ENCODE measurements around the gene INSRR. TPM values are rescaled to one million over a fixed set of nuclear protein-coding genes. Genes with fewer than 3 reads are reported as not detected.

Gene INSRR
- total RNA-seq, 1 donor from 2014 or later = 0.07 TPM

GRCh38 chr1:156844638-156845037 lies 14.3 kb downstream of the INSRR start:
- H3K4me3 Mint-ChIP-seq = no peak overlapping the region
- no peaks in the 10 kb centered on the region for H3K36me3 Mint-ChIP-seq (ENCODE audit: low read depth)
- H3K4me1 Mint-ChIP-seq = peaks cover 4% of the 10 kb centered on the region
- DNase-seq (ENCODE audit: low read depth, low spot score) = no peak
- peaks cover 79% of the 10 kb centered on the region for H3K27me3 Mint-ChIP-seq (ENCODE audit: low read depth)
- no peak overlapping the region for H3K27ac Mint-ChIP-seq (ENCODE audit: unreplicated experiment)
- TF ChIP-seq CTCF (conservative IDR thresholded peaks at IDR 0.05) = no peak
- H3K9me3 Mint-ChIP-seq = peaks cover 6% of the 10 kb centered on the region

GRCh38 chr1:156844102-156844501 lies 14.8 kb downstream of the INSRR start:
- no peaks in the 10 kb centered on the region for H3K36me3 Mint-ChIP-seq (ENCODE audit: low read depth)
- no peak overlapping the region for H3K4me3 Mint-ChIP-seq
- no peak for TF ChIP-seq CTCF (conservative IDR thresholded peaks at IDR 0.05)
- H3K27me3 Mint-ChIP-seq (ENCODE audit: low read depth) = peaks cover 76% of the 10 kb centered on the region
- H3K4me1 Mint-ChIP-seq = peaks cover 6% of the 10 kb centered on the region
- DNase-seq (ENCODE audit: low read depth, low spot score) = no peak
- H3K27ac Mint-ChIP-seq (ENCODE audit: unreplicated experiment) = no peak overlapping the region
- H3K9me3 Mint-ChIP-seq = peaks cover 6% of the 10 kb centered on the region

- Mint-ChIP-seq H3K9me3 (peaks cover 6% of the 10 kb centered on the region), H3K36me3 (ENCODE audit: low read depth) (no peaks in the 10 kb centered on the region), H3K27ac (ENCODE audit: unreplicated experiment) (no peak overlapping the region), H3K27me3 (ENCODE audit: low read depth) (peaks cover 73% of the 10 kb centered on the region), H3K4me3 (no peak overlapping the region), H3K4me1 (peaks cover 6% of the 10 kb centered on the region)
- DNase-seq (ENCODE audit: low read depth, low spot score) = no peak
- TF ChIP-seq CTCF (conservative IDR thresholded peaks at IDR 0.05) = no peak
Measured at GRCh38 chr1:156842618-156843300, 16.2 kb downstream of the INSRR start.

GRCh38 chr1:156841295-156841855 lies 17.5 kb downstream of the INSRR start:
- peaks cover 6% of the 10 kb centered on the region for H3K4me1 Mint-ChIP-seq
- no peak for DNase-seq (ENCODE audit: low read depth, low spot score)
- H3K4me3 Mint-ChIP-seq = no peak overlapping the region
- H3K27me3 Mint-ChIP-seq (ENCODE audit: low read depth) = peaks cover 72% of the 10 kb centered on the region
- H3K9me3 Mint-ChIP-seq = peaks cover 6% of the 10 kb centered on the region
- H3K27ac Mint-ChIP-seq (ENCODE audit: unreplicated experiment) = no peak overlapping the region
- no peak for TF ChIP-seq CTCF (conservative IDR thresholded peaks at IDR 0.05)
- H3K36me3 Mint-ChIP-seq (ENCODE audit: low read depth) = no peaks in the 10 kb centered on the region

- H3K4me1 Mint-ChIP-seq = peaks cover 6% of the 10 kb centered on the region
- H3K27ac Mint-ChIP-seq (ENCODE audit: unreplicated experiment) = no peak overlapping the region
- H3K4me3 Mint-ChIP-seq = no peak overlapping the region
- no peak for TF ChIP-seq CTCF (conservative IDR thresholded peaks at IDR 0.05)
- no peak for DNase-seq (ENCODE audit: low read depth, low spot score)
- H3K36me3 Mint-ChIP-seq (ENCODE audit: low read depth) = no peaks in the 10 kb centered on the region
- peaks cover 6% of the 10 kb centered on the region for H3K9me3 Mint-ChIP-seq
- H3K27me3 Mint-ChIP-seq (ENCODE audit: low read depth) = peaks cover 72% of the 10 kb centered on the region
Measured at GRCh38 chr1:156840898-156841279, 18.0 kb downstream of the INSRR start.

All from neural crest cell (in vitro differentiated cells).